GM20431 (cell line): ENCODE data around the gene AWAT2.

ENCODE experiments used
- in situ Hi-C: fragments of 300-500 bp; cut with MseI, MboI; formaldehyde crosslinking; loops from one replicate; pipeline ENCODE4 v1.15.0; 2020; ENCODE audit warnings: low sequenced_read_pairs; ENCODE audit not compliant: unreplicated experiment

AWAT2 gene, protein sequence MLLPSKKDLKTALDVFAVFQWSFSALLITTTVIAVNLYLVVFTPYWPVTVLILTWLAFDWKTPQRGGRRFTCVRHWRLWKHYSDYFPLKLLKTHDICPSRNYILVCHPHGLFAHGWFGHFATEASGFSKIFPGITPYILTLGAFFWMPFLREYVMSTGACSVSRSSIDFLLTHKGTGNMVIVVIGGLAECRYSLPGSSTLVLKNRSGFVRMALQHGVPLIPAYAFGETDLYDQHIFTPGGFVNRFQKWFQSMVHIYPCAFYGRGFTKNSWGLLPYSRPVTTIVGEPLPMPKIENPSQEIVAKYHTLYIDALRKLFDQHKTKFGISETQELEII

GRCh38 chrX:70049925-70050324, at the start of gene AWAT2:
Gene AWAT2, minus strand, starts transcription at chrX:70049938. Its CDS starts 6 bp downstream, at chrX:70049932.
- in situ Hi-C loops = no loop called here

- in situ Hi-C loops = no loop called here
These were observed 46.3 kb upstream of the AWAT2 start for GRCh38 chrX:70096052-70096451.

GRCh38 chrX:70092247-70092646, 42.5 kb upstream of the AWAT2 start:
- in situ Hi-C loops = no loop called here

DNA sequence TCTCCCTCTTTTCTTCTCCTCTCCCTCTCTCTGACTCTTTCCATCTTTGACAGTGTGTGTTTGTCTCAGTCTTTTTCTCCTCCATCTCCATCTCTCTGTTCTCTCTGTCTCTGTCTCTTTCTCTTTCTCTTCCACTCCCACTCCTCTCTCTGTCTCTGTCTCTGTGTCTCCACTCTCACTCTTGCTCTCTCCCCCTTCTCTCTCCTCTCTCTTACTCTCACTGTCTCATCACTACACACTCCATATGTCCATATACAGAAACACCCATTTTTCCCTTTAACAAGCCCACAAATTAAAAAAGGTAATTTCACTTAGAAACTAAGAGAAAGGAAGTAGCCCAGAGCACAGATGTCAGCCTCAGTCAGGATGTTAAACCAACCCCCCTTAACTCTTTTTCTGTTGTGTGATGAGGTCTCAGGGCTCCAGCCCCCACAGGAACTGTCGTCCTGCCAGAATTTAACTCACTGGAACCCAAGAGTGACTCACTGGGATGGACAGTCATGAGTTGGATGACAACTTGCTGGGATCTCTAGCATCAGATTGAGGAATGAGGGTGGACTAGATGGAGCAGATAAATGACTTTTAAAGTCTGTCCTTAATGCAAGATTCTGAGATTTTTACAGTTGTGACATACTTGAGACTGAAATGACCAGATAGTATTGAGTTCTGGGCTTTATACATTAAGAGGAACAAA, 40.0 kb upstream of the AWAT2 start:
- in situ Hi-C loops = no loop called here

- in situ Hi-C loops = no loop called here
These were observed 39.0 kb upstream of the AWAT2 start for GRCh38 chrX:70088751-70089150.

DNA sequence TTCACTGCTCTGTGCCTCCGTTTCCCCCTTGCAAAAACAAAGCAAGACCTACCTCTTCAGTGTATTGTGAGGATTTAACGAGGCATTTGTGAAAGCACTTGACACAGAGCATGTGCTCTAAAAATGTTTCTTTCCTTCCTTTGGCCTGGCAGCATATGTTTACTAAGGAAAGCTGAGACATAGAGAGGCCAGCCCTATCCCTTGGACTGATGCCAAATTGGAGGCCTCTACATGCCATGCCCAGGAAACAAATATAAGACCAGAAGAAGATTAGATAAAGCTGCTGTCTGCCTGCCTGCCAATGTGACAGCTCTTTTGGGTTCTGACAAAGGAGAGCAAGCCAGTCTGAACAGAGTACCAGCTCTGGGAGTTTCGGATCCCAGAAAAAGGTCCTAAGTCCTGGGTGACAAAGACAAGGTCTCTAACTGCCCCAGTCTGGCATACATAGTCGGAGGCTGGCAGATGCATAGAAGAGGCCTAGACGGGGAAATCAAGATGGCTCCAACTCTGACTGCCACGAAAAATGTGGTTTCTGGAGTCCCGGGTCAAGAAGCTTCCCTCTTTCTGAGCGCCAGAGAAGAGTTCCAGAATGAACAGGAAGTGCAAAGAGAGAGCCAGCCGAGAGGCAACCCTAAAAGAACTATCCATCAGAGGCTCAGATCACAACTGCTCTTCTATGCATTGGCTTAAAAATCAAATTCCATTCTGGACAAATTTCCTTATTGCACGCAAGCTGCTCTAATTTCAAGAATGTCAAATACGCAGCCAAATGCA, 38.3 kb upstream of the AWAT2 start:
- in situ Hi-C loops = no loop called here

DNA sequence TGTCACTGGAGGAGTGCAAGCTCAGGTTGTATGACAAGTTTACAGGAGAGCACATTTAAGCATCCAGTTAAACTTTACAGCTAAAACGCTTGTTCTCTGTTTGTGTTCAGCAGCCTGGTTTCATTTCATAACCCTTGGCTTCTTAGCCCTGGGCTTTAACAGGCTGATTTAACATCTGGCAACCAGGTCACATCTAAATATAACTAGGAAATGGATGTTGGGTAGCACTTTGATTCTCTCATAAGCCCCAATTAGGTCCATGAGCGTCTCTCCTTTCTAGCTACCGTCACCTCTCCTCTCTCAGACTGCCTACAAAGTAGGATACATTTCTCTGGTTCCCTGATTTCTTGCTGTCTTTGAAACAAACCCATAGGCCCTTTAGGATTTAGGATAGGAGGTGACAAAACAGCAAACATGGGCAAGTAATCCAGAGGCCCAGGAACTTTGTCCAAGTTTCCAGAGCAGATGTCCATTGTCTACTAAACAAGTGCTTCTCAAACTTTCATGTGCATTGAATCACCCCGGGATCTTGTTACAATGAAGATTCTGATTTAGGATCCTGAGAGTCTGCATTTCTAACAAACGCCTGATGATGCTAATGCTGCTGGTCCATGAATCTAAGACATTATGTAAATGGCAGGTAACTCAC, 35.0 kb upstream of the AWAT2 start:
- in situ Hi-C loops = no loop called here

DNA sequence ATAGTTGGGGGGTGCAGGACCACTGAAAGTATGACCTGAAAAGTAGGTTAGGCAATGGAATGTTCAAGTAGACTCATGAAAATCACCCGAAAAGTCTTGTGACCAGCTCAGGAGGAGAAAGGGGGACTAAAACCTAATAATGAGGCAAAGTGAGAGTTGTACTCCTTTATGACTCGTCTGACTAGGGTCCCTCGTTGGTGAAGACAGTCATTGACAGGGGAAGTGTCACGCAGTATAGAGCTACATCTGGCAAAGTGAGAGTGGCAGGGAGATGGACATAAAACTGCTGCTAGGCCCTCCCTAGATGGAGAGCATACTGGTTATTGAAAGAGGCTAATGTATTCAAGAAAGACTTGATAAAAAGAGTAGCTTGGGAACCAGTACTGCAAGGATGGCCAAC, 33.0 kb upstream of the AWAT2 start:
- in situ Hi-C loops = no loop called here

GRCh38 chrX:70079870-70080269, 30.1 kb upstream of the AWAT2 start:
- in situ Hi-C loops = no loop called here

DNA sequence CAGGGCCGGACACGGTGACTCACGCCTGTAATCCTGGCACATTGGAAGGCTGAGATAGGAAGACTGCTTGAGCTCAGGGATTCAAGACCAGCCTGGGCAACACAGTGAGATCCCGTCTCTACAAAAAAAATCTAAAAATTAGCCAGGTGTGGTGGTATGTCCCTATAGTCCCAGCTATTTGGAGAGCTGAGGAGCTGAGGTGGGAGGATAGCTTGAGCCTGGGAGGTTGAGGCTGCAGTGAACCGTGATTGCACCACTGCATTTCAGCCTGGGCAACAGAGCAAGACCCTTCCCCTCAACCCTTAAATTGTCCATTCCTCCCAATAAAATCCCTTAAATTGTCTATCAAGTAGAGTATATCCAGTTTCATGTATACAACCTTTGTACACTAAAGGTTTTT, 29.6 kb upstream of the AWAT2 start:
- in situ Hi-C loops = no loop called here

DNA sequence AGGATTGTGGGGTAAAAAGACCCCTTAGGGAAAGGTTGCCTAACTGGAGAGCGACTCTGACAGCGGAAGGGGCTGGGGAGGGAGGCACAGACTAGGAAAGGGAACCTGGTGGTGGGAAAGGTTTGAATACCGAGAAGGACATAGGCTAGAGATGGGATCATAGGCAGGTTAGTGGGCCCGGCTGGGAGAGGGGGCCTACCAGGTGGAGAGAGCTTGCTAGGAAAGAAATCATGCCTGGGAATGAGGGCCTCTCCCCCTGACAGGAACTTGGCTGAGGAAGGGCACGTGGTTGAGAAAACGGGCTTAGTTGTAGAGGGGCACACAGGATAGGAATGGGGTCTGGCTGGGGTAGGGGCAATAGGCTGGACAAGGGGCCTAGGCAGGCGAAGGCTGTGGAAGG, 16.9 kb upstream of the AWAT2 start:
- in situ Hi-C loops = no loop called here

GRCh38 chrX:70062961-70063550, 13.3 kb upstream of the AWAT2 start:
- in situ Hi-C loops = no loop called here

GRCh38 chrX:70062076-70062475, 12.3 kb upstream of the AWAT2 start, which contains the start of gene OTUD6A:
Gene OTUD6A, plus strand, starts transcription at chrX:70062457. Its CDS starts 68 bp downstream, at chrX:70062525.
- in situ Hi-C loops = no loop called here

DNA sequence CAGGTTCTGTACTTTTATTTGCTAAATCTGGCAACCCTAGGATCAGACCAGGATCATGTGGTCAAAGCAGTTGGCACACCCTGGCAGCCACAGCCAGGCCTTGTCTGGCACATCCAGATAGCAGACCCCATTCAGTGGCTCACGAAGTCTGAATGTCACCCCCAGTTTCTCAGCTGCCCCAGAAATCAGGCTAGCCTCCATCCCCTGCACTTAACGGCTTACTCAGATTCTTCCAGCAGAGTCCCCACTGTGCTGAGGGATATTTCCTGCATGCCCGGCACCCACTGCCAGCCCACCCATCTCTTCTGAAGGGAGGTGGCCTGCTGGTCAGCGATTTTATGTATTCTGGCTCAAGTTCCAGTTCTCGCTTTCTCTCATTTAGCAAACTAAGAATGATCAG, 4.7 kb upstream of the AWAT2 start:
- in situ Hi-C loops = no loop called here

- in situ Hi-C loops = no loop called here
These were observed 3.3 kb upstream of the AWAT2 start for GRCh38 chrX:70052895-70053615.

- in situ Hi-C loops = no loop called here
These were observed 332 bp downstream of the AWAT2 start for GRCh38 chrX:70049406-70049805.

DNA sequence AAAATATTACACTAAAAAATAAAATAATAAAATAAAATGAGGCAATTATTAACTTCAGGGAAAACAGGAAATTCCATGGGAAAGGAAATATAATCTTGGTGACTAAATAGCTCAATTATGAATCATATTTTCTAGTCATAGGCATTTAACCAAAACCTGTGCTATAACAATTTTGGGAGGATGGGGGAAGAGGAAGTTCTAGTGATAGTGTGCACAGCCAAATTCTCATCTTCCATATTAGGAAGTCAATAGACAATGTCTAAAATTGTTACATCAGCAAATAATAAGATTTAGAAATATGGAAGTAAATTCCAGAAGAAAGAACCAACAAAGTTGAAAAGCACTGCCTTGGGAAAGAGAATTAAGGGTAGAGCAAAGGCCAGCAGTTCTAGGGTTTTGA, 2.8 kb downstream of the AWAT2 start:
- in situ Hi-C loops = no loop called here

GRCh38 chrX:70044541-70045245, 5.0 kb downstream of the AWAT2 start:
- in situ Hi-C loops = no loop called here

DNA sequence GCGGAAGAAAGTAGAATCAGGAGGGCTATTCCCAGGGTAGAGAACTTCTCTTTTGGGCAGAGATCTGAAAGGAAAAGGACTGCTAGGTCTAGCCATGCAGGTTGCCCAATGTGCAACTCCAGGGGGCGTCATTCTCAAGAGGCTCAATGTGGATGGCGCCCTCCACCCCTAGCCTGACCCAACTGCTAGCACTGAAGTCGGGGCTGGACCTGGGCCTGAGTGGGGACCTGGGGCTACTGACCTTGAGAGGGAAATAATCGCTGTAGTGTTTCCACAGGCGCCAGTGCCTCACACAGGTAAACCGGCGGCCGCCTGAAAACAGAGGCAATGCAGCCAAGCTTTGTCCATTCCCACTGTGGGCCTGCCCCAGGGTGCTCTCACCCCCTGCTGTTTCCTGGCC, 6.1 kb downstream of the AWAT2 start:
- in situ Hi-C loops = no loop called here
